HG03135 (cell line): Measurements from ENCODE around the gene BTBD8.
"Not testable (repeated sequence)": the region's sequence is repeated elsewhere in the genome, so short reads cannot be mapped to it uniquely, and the experiment has no call there.

Experiments
- ATAC-seq: cut with Tn5 transposase; IDR thresholded peaks from one replicate; pipeline ENCODE4 v1.9.1; 2021; ENCODE audit warnings: mild to moderate bottlenecking, moderate library complexity; ENCODE audit not compliant: unreplicated experiment

The BTBD8 gene

GRCh38 chr1:92080128-92080985 lies at the start of gene BTBD8:
Gene BTBD8, plus strand, starts transcription at chr1:92080345. Its CDS starts 227 bp downstream, at chr1:92080572.
- peak; percentile 97 for ATAC-seq

DNA sequence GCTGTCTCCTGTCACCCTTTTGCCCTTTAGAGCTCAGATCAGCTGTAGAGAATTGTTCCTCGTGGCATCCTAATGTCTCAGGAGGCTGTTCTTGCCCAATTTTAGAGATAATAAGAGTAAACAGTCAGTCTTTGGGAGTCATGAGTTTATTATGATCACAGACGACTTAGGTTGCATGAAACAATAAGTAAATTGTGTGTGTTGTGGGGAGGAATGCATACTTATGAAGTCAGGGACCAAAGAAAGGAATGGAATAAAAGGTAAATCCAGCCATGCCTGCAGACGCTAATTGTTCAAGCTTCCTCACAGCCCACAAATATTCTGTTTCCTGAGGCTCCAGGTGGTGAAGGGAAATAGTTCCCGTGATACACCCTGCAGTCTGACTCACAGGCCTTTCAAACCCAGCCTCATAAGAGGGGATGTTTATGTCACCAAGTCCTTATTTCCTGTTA lies 49.5 kb upstream of the BTBD8 start:
- no peak for ATAC-seq

GRCh38 chr1:92031281-92032110 lies 48.6 kb upstream of the BTBD8 start:
- no peak for ATAC-seq

GRCh38 chr1:92037400-92037799 lies 42.7 kb upstream of the BTBD8 start:
- ATAC-seq, result no peak

DNA sequence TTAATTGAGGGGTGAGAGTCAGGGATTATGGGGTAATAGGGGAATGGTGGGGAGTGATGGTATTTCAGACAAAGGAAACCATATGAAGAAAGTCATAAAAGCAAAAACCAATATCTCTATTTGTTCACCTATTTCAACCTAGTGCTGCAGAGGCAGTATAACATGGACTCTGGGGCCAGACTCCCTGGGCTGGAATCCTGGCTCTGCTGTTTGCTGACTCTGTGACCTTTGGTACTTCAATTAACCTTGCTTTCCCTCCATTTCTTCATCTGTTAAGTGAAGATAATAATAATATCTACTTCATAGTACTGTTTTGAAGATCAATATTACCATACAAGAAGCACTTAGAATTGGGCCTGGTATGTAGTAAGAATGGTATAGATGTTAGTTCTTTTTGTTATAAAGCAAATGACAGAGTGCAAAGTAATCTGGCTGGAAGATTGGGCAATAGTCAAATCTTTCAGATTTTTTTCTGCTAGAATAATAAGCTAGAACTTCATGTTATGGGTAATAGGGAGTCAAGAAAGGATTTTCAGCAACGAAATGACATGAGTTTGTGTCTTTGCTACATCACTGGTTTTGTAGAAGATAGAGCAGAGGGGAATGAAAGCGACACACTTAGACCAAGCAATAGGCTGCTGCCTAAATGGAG lies 41.3 kb upstream of the BTBD8 start:
- ATAC-seq, result no peak

- no peak for ATAC-seq
Measured at GRCh38 chr1:92040971-92041370, 39.2 kb upstream of the BTBD8 start.

- ATAC-seq, result no peak
Measured at GRCh38 chr1:92043621-92044020, 36.5 kb upstream of the BTBD8 start.

DNA sequence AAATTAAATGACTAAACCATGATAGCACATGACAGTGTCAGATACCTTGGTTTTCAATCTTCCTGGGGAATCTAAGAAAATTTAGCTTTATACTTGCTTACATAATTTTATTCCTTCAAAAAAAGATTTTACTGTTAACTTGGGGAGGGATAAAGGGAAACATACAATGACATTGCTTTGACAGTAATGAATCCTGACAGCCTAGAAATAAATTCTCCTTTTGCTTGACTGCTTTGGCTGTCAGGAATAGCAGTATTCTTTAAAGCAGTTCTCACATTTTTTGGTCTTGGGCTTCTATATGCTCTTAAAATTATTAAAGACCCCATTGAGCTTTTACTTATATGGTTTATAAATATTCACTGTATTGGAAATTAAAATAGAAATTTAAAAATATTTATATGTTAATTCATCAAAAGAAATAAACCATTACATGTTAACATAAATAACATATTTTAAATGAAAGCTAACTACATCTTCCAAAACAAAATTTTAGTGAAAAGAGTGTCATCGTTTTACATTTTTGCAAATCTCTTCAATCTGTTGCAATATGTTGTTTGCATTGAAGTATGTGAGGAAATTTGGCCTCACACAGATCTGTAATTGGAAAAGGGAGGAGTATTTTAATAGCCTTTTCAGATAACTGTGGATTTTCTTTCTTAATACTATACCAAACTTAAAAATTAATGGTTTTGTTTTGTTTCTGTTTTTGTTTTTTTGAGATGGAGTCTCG lies 34.2 kb upstream of the BTBD8 start:
- ATAC-seq, result no peak

DNA sequence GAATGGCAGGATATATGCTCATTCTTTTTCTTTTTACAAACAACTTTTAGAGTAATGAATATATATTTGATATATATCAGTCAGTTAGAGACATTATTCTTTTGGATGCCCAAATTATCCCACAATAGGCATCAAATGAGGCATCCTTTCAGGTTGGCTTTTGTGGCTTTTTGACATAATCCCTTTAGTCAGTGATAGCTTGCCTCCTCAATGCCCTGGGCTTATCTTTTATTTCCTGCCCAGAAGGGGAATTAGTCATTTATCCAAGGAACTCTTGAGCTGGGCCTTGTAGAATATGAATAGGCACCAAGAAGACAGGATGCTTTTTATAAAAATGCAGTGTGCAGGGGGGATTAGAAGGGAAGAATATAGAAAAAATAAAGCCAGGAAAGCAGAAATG lies 28.2 kb upstream of the BTBD8 start:
- ATAC-seq, result no peak

- ATAC-seq, result no peak
Measured at GRCh38 chr1:92065042-92065441, 15.1 kb upstream of the BTBD8 start.

DNA sequence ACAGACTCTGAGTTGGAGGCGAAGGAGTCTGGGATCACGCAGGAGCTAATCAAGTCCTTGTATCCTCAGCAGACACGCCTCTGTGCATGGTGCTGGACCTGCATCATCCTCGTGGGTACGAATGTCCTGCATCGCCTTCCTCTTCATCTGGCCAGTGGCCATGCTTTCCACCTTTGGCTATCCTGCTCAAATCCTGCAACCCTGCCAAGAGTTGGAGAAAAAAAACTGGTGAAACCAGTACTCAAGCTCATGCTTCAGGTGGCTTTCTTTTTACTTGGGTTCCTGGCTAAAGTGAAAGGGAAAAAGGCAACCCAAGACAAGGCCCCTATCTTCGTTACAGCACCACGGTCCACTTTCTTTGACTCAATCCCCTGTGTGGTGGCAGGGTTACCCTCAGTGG lies 13.8 kb upstream of the BTBD8 start:
- ATAC-seq, result no peak

- no peak for ATAC-seq
Measured at GRCh38 chr1:92070892-92071291, 9.3 kb upstream of the BTBD8 start.

DNA sequence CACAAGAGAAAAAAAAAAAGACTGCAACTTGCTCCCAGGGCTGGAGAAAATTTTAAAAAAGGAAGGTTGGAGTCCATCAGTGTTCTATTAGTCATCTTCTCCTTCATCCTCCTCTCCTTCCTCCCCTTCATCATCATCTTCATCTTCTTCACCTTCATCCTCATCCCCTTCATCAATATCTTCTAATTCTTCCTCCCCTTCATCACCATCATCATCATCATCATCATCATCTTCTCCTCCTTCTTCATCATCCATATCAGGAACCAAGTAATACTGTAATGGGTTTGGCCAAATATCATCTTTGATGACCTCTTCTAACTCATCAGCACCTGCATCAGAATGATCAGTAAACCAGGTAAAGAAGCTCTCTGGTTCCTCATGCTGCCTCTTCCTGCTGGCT lies 5.7 kb upstream of the BTBD8 start:
- ATAC-seq, result not testable (repeated sequence)

DNA sequence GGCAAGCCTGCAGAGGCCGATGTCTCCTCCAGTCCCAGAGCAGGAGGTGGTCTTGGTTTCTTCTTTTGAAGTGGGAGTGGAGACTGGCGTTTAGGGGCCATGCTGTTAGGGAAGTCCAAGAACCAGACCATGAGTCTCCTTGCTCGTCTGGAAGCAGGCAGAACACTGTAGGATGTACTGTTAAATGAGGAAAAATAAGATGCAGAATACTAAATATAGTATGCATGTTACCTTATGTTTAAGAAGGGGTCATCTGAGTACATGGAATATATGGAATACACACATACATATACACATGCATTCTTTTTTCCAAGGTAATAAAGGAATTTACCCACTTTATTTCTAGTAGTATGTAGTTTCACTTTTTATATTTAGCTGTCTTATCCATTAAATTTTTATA lies 4.8 kb upstream of the BTBD8 start, which contains the start of gene SETSIP:
SETSIP (minus strand) TSS at position 101 of the 400 bp plus-strand sequence; CDS start at position 101, 0 bp downstream.
- ATAC-seq, result no peak

DNA sequence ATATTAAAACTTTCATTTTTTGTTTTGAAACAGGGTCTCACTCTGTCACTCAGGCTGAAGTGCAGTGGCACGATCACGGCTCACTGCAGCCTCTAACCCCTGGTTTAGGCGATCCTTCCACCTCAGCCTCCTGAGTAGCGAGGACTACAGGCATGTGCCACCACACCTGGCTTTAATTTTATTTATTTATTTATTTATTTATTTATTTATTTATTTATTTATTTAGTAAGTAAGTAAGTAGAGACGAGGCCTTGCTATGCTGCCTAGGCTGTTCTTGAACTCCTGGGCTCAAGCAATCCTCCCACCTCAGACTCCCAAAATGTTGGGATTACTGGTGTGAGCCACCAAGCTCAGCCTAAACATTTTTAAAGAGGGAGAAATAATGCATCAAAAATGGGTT lies 3.8 kb upstream of the BTBD8 start:
- no peak for ATAC-seq

GRCh38 chr1:92078077-92078476 lies 2.1 kb upstream of the BTBD8 start:
- ATAC-seq, result not testable (repeated sequence)

GRCh38 chr1:92079441-92079840 lies 704 bp upstream of the BTBD8 start:
- no peak for ATAC-seq

- ATAC-seq, result no peak
Measured at GRCh38 chr1:92081031-92081430, 886 bp downstream of the BTBD8 start.

- ATAC-seq, result no peak
Measured at GRCh38 chr1:92084651-92085050, 4.5 kb downstream of the BTBD8 start.

DNA sequence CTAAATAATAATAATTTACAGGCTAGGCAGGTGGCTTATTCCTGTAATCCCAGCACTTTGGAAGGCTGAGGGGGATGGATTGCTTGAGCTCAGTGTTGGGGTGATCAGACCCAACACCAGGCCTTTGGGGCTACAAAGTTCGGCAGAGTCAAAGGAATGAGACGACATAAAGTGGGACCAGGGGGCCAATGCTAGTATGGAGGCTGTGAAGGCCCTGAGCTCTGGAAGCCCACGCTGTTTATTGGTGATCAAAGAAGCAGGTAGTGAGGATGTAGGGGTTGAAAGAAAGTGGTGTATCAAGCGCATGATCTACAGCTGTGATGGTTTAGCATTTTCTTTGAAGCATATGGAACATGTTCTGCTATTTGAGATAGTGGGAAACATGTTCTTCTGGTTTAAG lies 5.6 kb downstream of the BTBD8 start:
- no peak for ATAC-seq

GRCh38 chr1:92087542-92087941 lies 7.4 kb downstream of the BTBD8 start:
- ATAC-seq, result no peak
